CD4-positive, alpha-beta T cell (primary cell): ENCODE data around the gene SF3B4. TPM values are rescaled to one million over a fixed set of nuclear protein-coding genes. Genes with fewer than 3 reads are reported as not detected.
A peak's percentile ranks its signal among the peaks of the same experiment; 100 is the strongest.

Experiments
- ATAC-seq: fragments of 200-7000 bp; cut with Tn5 transposase; one replicate; pipeline ENCODE4 v1.10.0; 2022; ENCODE audit warnings: mild to moderate bottlenecking; ENCODE audit not compliant: poor library complexity
- CTCF ChIA-PET: fragments of 350-600 bp; sonication (Branson Sonifier 250); formaldehyde crosslinking; loops from one replicate; lab custom pipeline; 2021; ENCODE audit warnings: antibody characterized with exemption, inconsistent platforms; lab: Charles Lee
- POLR2A ChIA-PET: fragments of 350-600 bp; sonication (Branson Sonifier 250); formaldehyde crosslinking; loops from one replicate; lab custom pipeline; 2021; ENCODE audit warnings: antibody characterized with exemption, inconsistent platforms; lab: Charles Lee
- DNase-seq, 14 experiments: peaks; one replicate each; pipeline ENCODE4 v3.0.0-alpha.2; 2013 to 2020; ENCODE audit warnings: mixed read lengths in 2 of 14
- H3K27ac ChIP-seq, 2 donors: one replicate each; pipeline versions ENCODE4 v1.5.1 to v1.7.0; 2013; ENCODE audit warnings: low read length in 2 of 2, low read depth in 1 of 2, mild to moderate bottlenecking in 1 of 2
- H3K27me3 ChIP-seq, 2 experiments: 1 replicate in 1 of 2; 2 replicates in 1 of 2; pipeline versions ENCODE4 v1.6.1 to v1.7.0; 2013; ENCODE audit warnings: low read length in 2 of 2, control low read depth in 1 of 2, mild to moderate bottlenecking in 1 of 2, moderate library complexity in 1 of 2; ENCODE audit not compliant: insufficient read depth in 2 of 2, control insufficient read depth in 1 of 2
- H3K36me3 ChIP-seq: one replicate; pipeline ENCODE4 v1.6.1; 2013; ENCODE audit warnings: low read length, control low read depth; ENCODE audit not compliant: insufficient read depth
- H3K4me1 ChIP-seq: one replicate; pipeline ENCODE4 v1.6.1; 2013; ENCODE audit warnings: low read length, control low read depth; ENCODE audit not compliant: insufficient read depth
- H3K4me3 ChIP-seq: one replicate; pipeline ENCODE4 v1.5.1; 2013; ENCODE audit warnings: mild to moderate bottlenecking, low read length, moderate library complexity
- H3K9me3 ChIP-seq, 2 experiments: 1 replicate in 1 of 2; 2 replicates in 1 of 2; pipeline versions ENCODE4 v1.6.1 to v1.7.0; 2013; ENCODE audit warnings: low read length in 2 of 2, mild to moderate bottlenecking in 2 of 2, control low read depth in 1 of 2, moderate library complexity in 1 of 2; ENCODE audit not compliant: control insufficient read depth in 1 of 2, insufficient read depth in 1 of 2
- H3K27ac Mint-ChIP-seq: one replicate; pipeline ENCODE4 v1.8.0; 2020; ENCODE audit warnings: mixed read lengths
- H3K27me3 Mint-ChIP-seq: one replicate; pipeline ENCODE4 v1.8.0; 2021; ENCODE audit warnings: mixed read lengths
- H3K36me3 Mint-ChIP-seq: one replicate; pipeline ENCODE4 v1.8.0; 2021; ENCODE audit warnings: low read depth, mixed read lengths
- H3K4me1 Mint-ChIP-seq: one replicate; pipeline ENCODE4 v1.8.0; 2021; ENCODE audit warnings: low read depth, mixed read lengths
- H3K4me3 Mint-ChIP-seq: one replicate; pipeline ENCODE4 v1.8.0; 2020; ENCODE audit warnings: mild to moderate bottlenecking, mixed read lengths
- H3K9me3 Mint-ChIP-seq: one replicate; pipeline ENCODE4 v1.8.0; 2020; ENCODE audit warnings: mixed read lengths
- CTCF ChIP-seq: fragments of 200-600 bp; IDR thresholded peaks from one replicate; pipeline ENCODE4 v1.8.0; 2022; ENCODE audit warnings: antibody characterized with exemption, mild to moderate bottlenecking
- intact Hi-C, 2 experiments: fragments of 100-400 bp; cut with DNase I in 1 of 2; cut with micrococcal nuclease in 1 of 2; formaldehyde crosslinking; loops; one replicate each; pipeline versions ENCODE4 v1.15.1 to v1.9.0; 2023 to 2025; cut with DNase I, micrococcal nuclease
- total RNA-seq, 174 experiments: library from RNA in 2 of 174; stranded (reverse) in 2 of 174; gene quantifications; one replicate each; pipeline ENCODE4 v1.2.3 and lab custom pipeline; 2021 to 2026

The SF3B4 gene
- total RNA-seq, 2 experiments from 2014 or later: 38.0 to 38.6 TPM

- no peaks in the 10 kb centered on the region for H3K27me3 ChIP-seq
- DNase-seq (no peak), ATAC-seq (no peak)
- H3K27ac ChIP-seq: no peak overlapping the region
- no peaks in the 10 kb centered on the region for H3K27me3 Mint-ChIP-seq
- H3K36me3 Mint-ChIP-seq: no peaks in the 10 kb centered on the region
- H3K9me3 ChIP-seq: no peaks in the 10 kb centered on the region
- no peak overlapping the region for H3K4me3 Mint-ChIP-seq
- POLR2A ChIA-PET: interaction anchor here (1.8 kb wide), 1 partner anchor 20 kb away, joined by 9 read pairs; a partner anchor contains a TSS
- peaks cover 4% of the 10 kb centered on the region for H3K36me3 ChIP-seq
- TF ChIP-seq CTCF: no peak
- no peaks in the 10 kb centered on the region for H3K9me3 Mint-ChIP-seq
- no peak overlapping the region for H3K27ac Mint-ChIP-seq
- no peak overlapping the region for H3K4me3 ChIP-seq
- CTCF ChIA-PET: no interaction called here
- intact Hi-C loops: no loop called here
- H3K4me1 Mint-ChIP-seq: no peaks in the 10 kb centered on the region
- H3K4me1 ChIP-seq: no peaks in the 10 kb centered on the region
Observed at GRCh38 chr1:149906570-149907075, 21.0 kb downstream of the SF3B4 start.

GRCh38 chr1:149903836-149904491 lies 23.6 kb downstream of the SF3B4 start:
- CTCF ChIA-PET: no interaction called here
- Mint-ChIP-seq H3K27ac (no peak overlapping the region), H3K27me3 (no peaks in the 10 kb centered on the region), H3K36me3 (peaks cover 8% of the 10 kb centered on the region), H3K4me1 (peaks cover 18% of the 10 kb centered on the region), H3K4me3 (no peak overlapping the region), H3K9me3 (no peaks in the 10 kb centered on the region)
- H3K4me1 ChIP-seq: peaks cover 12% of the 10 kb centered on the region
- H3K36me3 ChIP-seq: peaks cover 4% of the 10 kb centered on the region
- ATAC-seq (no peak), DNase-seq (no peak)
- intact Hi-C loops: no loop called here
- H3K27me3 ChIP-seq: no peaks in the 10 kb centered on the region
- POLR2A ChIA-PET: interaction anchor here (1.1 to 1.4 kb wide), 2 partner anchors 16 to 17 kb away, joined by 3 to 7 read pairs; a partner anchor contains a TSS
- no peak overlapping the region for H3K27ac ChIP-seq
- H3K9me3 ChIP-seq: no peaks in the 10 kb centered on the region
- no peak overlapping the region for H3K4me3 ChIP-seq
- TF ChIP-seq CTCF: no peak

- no peak for TF ChIP-seq CTCF
- CTCF ChIA-PET: interaction anchor here (1.3 kb wide), 1 partner anchor 12 kb away, joined by 4 read pairs; a partner anchor contains a TSS
- no peaks in the 10 kb centered on the region for H3K27me3 ChIP-seq
- DNase-seq (peak; percentile 62 to 91 (median 75)), ATAC-seq (peak; percentile 96)
- H3K4me3 ChIP-seq: peak within 1 kb of the TSS; percentile 84
- Mint-ChIP-seq H3K4me3 (peak within 1 kb of the TSS; percentile 93), H3K4me1 (peaks cover 21% of the 10 kb centered on the region), H3K36me3 (peaks cover 8% of the 10 kb centered on the region), H3K27me3 (no peaks in the 10 kb centered on the region), H3K9me3 (no peaks in the 10 kb centered on the region), H3K27ac (peak within 1 kb of the TSS; percentile 91)
- POLR2A ChIA-PET: interaction anchor here (0.6 to 3.4 kb wide), 10 partner anchors 12 to 287 kb away, joined by 3 to 124 read pairs (median 3); partner anchors contain the start of genes OTUD7B, SF3B4 and VPS45
- intact Hi-C loops: loop anchor here (1.0 to 2.0 kb wide), 3 partner anchors 11 to 28 kb away; partner anchors contain the start of gene SF3B4 (in 2 of the 2)
- peaks cover 2% of the 10 kb centered on the region for H3K36me3 ChIP-seq
- H3K9me3 ChIP-seq: no peaks in the 10 kb centered on the region
- H3K27ac ChIP-seq: peak within 1 kb of the TSS; percentile 73 to 86
- peaks cover 13% of the 10 kb centered on the region for H3K4me1 ChIP-seq
Observed at GRCh38 chr1:149899460-149900284, 27.9 kb downstream of the SF3B4 start, which contains the start of gene BOLA1. BOLA1 (plus strand) TSS chr1:149899568; CDS start chr1:149900060, 492 bp downstream.
